ENCODE data around the gene FCN1.
"Not testable (repeated sequence)": the region's sequence is repeated elsewhere in the genome, so short reads cannot be mapped to it uniquely, and the experiment has no call there.

The FCN1 gene

DNA sequence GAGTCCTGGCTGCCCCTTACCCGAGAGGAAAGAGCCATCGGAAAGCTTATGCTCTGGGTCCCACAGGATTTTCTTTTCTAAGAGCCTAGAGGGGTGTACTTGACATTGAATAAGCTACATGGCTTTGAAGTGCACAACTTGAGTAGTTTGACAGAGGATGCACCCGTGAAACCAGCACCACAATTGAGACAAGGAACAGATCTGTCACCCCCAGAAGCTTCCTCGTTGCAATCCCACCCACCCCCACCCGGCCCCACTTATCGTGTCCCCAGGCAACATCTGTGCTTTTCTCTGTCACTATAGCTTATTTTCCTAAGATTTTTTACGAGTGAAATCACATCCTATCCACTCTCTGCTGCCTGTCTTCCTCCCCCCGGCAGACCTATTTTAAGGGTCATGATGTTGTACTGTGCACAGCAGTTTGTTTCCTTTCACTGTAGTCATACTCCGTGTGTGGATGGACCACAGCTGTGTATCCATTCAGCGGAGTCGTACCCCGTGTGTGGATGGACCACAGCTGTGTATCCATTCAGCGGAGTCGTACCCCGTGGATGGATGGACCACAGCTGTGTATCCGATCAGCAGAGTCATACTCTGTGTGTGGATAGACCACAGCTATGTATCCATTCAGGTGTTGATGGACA lies 45.9 kb downstream of the FCN1 start:
- no peak for DNase-seq (ENCODE audit: low spot score)

DNA sequence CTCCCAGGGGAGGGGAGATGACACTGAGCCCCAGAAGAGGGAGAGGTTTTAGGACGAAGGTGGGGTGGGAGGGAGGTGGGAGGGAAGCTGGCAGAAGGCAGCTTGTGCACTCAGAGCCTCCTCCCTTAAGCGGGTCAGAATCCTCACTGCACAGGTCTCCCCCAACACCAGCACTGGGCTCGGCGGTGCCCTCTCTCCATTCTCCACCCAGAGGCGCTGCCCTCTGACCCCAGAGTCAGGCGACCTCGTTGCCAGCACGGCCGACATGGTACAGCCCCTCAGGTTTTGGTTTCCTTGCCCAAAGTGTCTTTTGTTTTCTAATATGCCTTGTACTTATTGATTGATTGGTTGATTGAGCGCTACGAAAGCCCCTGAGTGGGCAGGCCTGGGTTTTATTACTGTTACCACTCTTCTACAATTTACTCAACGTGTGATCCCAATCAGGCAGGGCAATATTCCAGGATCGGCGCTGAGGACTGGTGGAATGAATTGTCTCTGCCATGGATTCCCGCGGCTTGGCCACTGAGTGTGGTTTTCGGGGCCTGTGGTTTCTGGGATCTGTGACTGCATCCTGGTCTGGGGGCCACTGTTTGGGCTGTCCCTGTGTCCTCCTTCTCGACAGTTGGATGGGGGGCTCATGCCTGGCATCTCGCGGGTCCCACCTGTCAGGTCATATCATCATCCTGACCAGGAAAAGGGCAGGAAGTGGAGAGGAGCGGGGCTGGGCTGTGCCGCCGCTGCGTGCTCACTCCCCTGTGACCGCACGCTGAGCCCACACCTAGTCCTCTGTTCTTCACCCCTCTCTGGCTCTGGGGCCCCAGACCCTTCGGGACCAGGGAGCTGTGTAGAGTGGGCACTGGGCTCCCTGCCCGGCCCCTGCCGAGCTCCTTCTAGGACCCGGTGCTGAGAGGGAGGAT lies 46.7 kb downstream of the FCN1 start:
- no peak for DNase-seq (ENCODE audit: low spot score)

DNA sequence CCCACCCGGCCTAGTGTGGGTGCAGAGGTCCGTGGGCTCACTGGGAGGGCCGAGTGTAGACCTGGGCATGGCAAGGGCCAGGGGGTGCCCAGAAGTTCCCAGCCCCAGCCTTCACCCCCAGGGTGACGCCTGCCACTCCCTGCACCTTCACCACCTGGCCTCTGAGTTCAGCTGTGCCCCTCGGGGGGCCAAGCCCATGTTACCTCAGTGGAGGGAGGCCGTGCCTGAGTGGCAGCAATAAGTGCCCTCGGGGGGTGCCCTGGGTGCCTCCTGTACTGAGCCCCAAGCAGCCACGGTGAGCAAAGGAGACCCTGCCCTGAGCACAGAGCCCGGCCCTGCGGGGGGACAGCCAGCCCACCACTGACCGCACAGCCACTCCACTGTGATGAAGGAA lies 47.4 kb downstream of the FCN1 start:
- DNase-seq (ENCODE audit: low spot score) = no peak

DNA sequence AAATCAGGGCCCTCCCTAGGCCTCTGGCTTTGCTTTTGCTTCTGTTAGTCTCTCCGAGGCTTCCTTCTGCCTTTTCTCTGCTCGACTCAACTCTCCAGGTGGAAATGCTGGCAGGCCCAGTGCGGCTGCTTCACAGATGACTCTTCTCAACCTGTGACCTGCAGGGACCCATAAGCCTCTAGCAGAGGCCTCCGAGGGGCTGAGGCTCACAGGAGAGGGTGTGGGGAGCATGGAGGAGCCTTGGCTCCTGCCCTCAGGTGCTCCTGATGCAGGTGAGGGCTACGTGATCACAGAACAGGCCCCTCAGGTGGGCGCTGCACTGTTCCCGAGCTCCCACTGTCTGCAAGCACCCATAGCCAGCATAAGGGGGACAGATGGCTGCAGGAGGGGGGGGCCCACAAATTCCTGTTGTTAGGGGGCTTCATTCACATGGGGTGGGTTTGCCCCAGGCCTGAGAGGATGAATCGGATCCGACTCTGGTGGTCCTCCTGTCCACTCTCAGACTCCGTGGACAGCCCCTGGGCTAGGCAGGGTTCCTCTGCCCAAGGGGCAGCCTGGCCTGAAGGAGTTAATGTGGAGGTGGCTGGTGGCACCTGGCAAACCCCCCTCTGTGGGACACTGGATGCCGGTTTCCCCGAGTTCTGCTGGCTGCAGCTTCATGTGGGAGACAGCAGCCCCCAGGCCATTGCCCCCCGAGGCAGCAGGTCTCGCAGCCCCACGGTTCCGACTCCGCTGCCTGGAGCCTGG lies 48.0 kb downstream of the FCN1 start:
- DNase-seq (ENCODE audit: low spot score) = no peak

DNA sequence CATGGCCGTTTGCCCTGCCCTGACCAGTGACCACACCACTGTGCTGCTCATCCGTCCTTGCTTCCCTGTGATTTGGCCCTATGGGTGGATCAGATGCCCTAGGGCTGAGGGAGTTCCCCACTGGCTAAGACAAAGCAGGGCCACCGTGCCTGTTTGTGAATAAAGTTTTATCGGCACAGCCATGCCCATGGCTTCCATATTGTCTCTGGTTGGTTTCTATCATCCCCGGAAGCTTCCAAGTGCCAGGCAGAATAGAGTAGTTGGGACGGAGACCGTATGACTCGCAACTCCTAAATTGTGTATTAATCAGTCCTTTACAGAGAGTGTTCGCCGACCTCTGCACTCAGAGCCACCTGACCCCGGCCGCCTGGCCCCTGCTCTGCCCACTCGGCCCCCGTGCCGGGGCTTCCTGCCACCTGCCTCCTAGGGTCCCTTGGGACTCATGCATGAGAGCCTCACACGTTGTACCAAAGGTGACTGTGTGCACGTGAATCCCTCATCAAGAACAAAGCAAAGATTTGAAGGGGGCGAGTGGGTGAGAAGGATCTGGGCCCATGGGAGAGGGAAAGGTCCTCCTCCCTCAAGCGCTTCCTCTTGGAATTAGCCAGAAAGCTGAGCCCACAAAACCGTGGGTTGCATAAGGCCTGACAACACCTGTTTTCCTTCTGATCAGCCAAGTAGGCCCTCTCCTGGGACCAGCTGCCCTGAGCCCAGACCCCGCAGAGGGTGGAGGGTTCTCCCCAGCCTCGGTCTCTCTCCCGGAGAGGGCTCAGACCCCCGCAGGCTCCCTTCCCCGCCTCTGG lies 48.8 kb downstream of the FCN1 start:
- no peak for DNase-seq (ENCODE audit: low spot score)

DNA sequence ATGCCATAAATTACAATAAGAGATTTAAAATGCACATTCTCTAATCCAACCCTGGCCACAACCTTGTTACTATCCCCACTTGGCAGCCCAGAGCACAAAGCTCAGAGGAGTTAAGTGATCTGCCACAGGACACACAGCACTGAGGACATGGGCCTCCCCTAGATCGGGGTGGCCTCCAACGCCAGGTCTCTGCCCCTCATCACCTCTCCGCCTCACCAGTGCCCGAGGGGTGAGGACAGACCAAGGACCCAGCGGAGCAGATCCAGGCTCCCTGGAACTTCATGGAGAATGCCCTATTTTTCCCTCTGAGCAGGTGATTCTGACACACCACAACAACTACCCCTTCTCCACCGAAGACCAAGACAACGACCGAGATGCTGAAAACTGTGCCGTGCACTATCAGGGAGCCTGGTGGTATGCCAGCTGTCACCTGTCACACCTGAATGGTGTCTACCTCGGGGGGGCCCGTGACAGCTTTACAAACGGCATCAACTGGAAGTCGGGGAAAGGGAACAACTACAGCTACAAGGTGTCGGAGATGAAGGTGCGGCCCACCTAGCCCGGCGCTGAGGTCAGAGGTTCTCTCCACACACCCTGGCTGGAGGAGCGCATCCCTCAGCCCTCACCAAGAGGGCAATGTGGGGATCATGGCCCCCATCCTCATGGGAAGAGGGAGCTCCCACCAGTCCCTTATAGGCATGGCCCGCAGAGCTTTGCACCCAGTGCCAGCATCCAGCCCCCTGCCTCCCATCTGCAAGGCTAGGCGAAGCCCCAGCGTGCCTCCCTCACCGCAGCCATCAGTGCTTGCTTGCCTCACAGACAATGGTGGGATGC lies 49.6 kb downstream of the FCN1 start:
- DNase-seq (ENCODE audit: low spot score) = no peak

DNA sequence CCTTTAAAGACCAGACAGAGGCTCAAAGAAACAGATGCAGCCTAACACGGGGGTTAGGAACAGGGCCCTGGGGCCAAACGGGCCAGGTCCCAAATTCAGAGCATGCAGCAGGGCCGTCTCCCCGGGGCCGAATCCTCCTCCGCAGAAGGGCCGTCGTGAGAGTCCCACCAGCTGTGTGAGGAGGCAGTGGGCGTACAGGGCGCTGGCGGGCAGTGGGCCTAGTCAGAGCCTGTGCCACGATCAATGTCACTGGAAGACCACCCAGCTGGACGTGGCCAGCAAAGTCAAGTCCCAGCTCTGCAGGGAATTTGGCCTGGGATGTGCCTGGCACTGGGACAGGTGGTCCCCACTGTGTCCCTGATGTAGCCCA lies 52.9 kb downstream of the FCN1 start:
- no peak for DNase-seq (ENCODE audit: low spot score)

DNA sequence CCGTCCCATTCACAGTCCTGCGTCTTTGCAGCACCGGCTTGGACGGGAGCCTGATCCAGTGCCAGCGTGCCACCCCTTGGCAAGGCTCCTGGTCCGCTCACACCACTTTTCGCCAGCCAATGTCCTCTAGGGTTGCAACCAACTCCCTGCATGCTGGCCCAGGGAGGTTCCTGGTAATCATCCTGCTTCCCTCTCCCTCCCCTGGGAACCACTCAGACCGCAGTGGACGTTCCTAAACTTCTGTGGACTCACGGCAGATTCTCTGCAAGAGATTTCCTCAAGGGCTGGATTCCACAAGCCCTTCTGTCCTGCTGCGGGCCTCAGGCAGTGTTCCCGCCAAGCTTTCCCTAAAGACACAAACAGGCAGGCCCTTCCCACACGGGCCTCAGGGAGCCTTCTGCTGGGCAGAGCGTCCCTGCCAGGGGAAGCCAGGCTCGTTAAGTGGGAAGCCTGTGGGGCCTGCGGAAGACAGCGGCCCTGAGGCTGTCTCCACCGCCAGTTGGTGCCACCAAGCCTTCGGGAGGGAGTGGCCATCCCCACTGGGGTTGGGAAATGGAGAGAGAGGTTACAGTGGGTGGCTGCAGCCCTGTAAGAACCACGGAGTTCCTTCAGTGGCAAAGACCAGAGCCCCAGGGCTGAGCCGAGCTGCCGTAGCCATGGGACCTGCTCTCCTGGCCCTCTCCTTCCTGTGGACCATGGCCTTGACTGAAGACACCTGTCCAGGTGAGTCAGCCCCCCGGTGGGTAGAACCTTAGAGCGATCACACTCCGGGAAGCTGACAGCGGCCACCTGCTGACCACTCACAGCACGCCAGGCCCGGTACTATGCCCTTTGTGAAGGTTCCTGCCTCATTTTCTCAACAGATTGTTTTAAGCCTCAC lies 53.5 kb downstream of the FCN1 start:
- no peak for DNase-seq (ENCODE audit: low spot score)

DNA sequence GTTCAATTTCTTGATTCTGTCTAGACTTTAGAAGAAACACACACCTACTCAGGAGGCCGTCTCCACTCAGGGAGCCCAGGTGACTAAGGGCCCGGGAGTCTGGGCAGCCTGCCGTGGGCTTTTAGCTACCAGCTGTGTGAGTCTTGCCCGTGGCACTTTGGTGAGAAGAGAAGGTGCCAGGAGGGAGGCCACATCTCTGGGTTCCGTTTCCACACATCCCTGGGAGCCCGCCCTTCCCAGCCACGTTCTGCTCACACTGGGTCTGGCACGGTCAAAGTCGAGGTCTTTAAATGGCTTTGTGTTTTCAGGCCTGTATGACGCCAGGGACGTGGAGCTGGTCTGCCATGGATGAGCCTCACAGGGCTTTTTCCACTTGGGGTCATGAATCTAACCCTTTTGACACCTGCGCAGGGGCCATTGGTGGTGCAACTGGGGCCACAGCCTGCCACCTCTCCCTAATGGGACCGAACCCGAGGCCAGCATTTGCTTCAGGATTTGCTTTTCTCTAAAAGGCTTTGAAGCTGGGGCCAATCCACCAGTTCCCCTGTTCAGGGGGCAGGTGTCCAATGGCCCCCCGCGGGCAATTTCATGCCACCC lies 54.3 kb downstream of the FCN1 start:
- no peak for DNase-seq (ENCODE audit: low spot score)

DNA sequence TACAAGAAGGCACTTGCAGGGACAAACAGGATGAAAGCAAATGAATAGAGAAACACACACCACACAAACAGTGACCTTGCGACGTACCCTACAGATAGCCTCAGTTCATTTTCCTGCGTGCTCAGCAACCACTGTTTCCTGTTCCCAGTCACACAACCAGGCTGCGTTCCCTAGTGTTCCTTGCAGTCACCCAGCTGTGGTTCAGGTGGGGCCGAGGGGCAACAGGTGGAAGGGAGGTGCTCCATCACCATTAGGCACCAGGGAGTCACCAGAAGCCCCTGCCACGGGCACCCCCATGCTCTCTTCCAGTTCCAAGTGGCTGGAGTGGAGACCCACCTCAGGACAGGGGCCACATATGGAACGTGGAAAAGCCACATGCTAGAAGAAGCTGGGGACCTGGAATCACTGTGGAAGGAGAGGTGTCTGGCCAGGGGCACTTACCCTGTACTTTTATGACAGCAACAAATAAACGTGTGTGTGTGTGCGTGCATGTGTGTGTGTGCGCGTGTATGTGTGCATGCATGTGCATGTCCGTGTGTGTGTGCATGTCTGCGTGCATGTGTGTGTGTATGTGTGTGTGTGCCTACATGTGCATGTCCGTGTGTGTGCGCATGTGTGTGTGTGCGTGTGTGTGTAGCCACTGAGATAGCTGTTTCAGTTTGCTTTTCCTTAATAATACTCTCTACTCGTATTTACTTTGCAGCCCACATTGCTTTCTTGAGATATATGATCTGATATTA lies 55.9 kb downstream of the FCN1 start:
- no peak for DNase-seq (ENCODE audit: low spot score)

DNA sequence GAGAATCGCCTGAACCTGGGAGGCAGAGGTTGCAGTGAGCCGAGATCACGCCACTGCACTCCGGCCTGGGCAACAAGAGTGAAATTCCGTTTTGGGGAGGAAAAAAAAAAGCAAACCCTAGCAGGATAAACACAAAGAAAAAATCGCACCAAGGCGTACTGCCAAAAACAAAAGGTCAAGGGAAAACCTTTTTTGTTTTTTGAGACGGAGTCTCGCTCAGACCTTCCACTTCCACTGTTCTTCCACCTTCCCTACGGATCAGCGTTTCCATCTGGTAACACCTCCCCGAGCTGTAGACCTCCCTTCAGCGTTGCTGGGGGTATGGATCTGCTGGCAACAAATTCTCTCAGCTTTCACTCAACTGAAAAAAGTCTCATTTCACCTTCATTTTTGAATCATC lies 57.2 kb downstream of the FCN1 start:
- DNase-seq (ENCODE audit: low spot score) = no peak

DNA sequence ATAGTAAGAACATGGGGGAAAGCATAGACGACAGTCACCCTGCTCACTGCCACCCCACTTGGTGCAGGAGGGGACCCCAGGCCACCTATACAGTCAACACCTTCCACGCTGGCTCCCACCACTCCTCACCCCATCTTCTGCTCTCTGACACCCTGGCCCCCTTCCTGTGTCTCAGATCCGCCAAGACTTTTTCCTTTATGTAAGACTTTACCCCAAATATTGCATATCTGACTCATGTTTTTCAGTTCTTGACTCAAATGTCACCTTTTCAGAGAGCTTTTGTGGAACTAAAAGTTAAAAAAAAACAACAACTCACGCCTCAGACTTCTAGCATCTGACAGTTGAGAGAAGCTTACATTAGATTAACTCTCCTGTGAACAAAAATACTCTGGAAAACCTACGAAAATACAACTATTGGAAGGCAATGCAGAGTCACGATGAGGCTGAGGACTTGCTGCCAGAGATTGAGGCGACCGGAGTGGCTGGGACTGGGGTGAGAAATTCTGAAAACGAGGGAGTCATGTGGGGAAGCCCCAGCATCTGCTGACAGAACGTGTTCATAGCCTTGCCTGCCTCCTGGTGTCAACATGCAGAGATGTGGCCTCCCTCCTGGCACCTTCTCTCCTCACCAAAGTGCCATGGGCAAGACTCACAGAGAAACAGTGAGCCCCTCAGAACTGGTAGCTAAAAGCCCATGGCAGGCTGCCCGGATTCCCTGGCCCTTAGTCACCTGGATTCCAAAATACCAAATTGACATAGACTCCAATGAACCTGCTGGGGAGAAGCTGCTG lies 59.5 kb downstream of the FCN1 start:
- no peak for DNase-seq (ENCODE audit: low spot score)

DNA sequence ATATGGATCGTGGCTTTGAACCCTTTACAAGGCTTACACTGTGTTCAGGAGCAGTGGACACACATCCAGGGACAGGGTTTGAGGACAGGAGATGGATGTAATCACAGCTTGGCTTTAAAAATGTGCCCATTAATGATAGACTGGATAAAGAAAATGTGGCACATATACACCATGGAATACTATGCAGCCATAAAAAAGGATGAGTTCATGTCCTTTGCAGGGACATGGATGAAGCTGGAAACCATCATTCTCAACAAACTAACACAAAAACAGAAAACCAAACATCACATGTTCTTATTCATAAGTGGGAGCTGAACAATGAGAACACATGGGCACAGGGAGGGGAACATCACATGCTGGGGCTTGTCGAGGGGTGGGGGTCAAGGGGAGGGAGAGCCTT lies 60.3 kb downstream of the FCN1 start:
- DNase-seq (ENCODE audit: low spot score) = not testable (repeated sequence)

DNA sequence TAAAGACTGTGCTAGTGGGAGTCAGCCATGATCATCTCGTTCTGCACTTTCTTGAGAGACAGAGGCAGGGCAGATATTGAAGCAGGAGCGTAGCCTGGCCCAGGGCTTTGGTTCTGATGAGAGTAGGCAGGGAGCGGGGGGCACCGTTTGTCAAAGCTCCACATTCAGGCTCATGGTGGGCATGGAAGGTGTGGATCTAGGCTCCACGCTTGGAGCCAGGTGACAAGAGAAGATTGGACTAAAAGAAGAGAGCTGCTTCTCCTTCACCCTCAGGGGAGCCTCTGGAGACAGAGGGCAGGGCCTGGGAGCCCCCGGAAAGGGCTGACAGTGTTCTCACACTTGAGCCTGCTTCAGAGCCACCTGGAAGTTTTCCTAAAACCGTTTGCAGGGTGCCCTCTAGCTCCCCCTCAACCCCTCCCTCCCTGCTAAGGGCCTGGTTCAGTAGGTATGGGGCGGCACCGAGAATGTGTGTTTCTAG lies 61.8 kb downstream of the FCN1 start:
- DNase-seq (ENCODE audit: low spot score) = no peak
